IMR-90 (cell line): Measurements from ENCODE around the gene ZNF618. TPM values are rescaled to one million over a fixed set of nuclear protein-coding genes. Genes with fewer than 3 reads are reported as not detected.

Experiments
- ATAC-seq: fragments of 200-7000 bp; cut with Tn5 transposase; 2 replicates; pipeline ENCODE4 v1.9.1; 2020; ENCODE audit warnings: low read depth, mild to moderate bottlenecking, moderate library complexity
- BruUV-seq: library from RNA; stranded (reverse); fragments of 400-500 nt; replicated peaks from 2 replicates; lab custom pipeline; 2021; lab: Mats Ljungman, UMichigan
- CTCF ChIA-PET: fragments of 300-600 bp; formaldehyde crosslinking; extraction: SDS; loops from one replicate; lab custom pipeline; 2021; ENCODE audit warnings: antibody characterized with exemption; lab: Yijun Ruan, JAX
- POLR2A ChIA-PET: fragments of 300-600 bp; sonication (Branson Sonifier 250); formaldehyde crosslinking; loops from one replicate; lab custom pipeline; 2022; ENCODE audit warnings: antibody characterized with exemption; ENCODE audit not compliant: unreplicated experiment; lab: Charles Lee
- DNase-seq: peaks from one replicate; pipeline ENCODE4 v3.0.0; 2013
- H2AFZ ChIP-seq: replicated peaks from 2 replicates; pipeline ENCODE3; 2013; ENCODE audit warnings: low read length, mild to moderate bottlenecking; ENCODE audit not compliant: poor library complexity
- H2AK5ac ChIP-seq: 2 replicates; pipeline ENCODE4 v1.6.1; 2013; ENCODE audit warnings: low read depth, low read length, inconsistent platforms
- H2AK9ac ChIP-seq: replicated peaks from 2 replicates; pipeline ENCODE3; 2013; ENCODE audit warnings: mild to moderate bottlenecking, low read depth, low read length, moderate library complexity; ENCODE audit not compliant: poor library complexity
- H2BK120ac ChIP-seq: 2 replicates; pipeline ENCODE4 v1.6.1; 2013; ENCODE audit warnings: low read depth, low read length, inconsistent platforms
- H2BK15ac ChIP-seq: 3 replicates; pipeline ENCODE4 v1.6.1; 2013; ENCODE audit warnings: low read depth, low read length, inconsistent platforms
- H2BK20ac ChIP-seq: 2 replicates; pipeline ENCODE4 v1.6.1; 2013; ENCODE audit warnings: low read depth, mild to moderate bottlenecking, inconsistent platforms, low read length, moderate library complexity
- H2BK5ac ChIP-seq: 2 replicates; pipeline ENCODE4 v1.6.1; 2013; ENCODE audit warnings: mild to moderate bottlenecking, low read depth, low read length, inconsistent platforms; ENCODE audit not compliant: poor library complexity, severe bottlenecking
- H3K14ac ChIP-seq: replicated peaks from 2 replicates; pipeline ENCODE4 v1.6.1; 2013; ENCODE audit warnings: low read depth, low read length, inconsistent platforms
- H3K18ac ChIP-seq: 2 replicates; pipeline ENCODE4 v1.6.1; 2013; ENCODE audit warnings: low read depth, low read length, control low read depth
- H3K23ac ChIP-seq: 2 replicates; pipeline ENCODE4 v1.6.1; 2013; ENCODE audit warnings: low read depth, low read length, inconsistent platforms
- H3K27ac ChIP-seq: 2 replicates; pipeline ENCODE4 v1.5.1; 2013; ENCODE audit warnings: mild to moderate bottlenecking, control low read depth, low read length; ENCODE audit not compliant: insufficient read depth
- H3K27me3 ChIP-seq: 2 replicates; pipeline ENCODE4 v1.6.1; 2013; ENCODE audit warnings: low read length; ENCODE audit not compliant: control insufficient read depth, insufficient read depth
- H3K36me3 ChIP-seq: 2 replicates; pipeline ENCODE4 v1.6.1; 2013; ENCODE audit warnings: low read length, mixed read lengths; ENCODE audit not compliant: control insufficient read depth, insufficient read depth
- H3K4ac ChIP-seq: 2 replicates; pipeline ENCODE4 v1.6.1; 2013; ENCODE audit warnings: low read depth, low read length, inconsistent platforms
- H3K4me1 ChIP-seq: 2 replicates; pipeline ENCODE4 v1.6.1; 2013; ENCODE audit warnings: low read length, mixed read lengths; ENCODE audit not compliant: control insufficient read depth, insufficient read depth
- H3K4me2 ChIP-seq: 2 replicates; pipeline ENCODE4 v1.6.1; 2013; ENCODE audit warnings: low read depth, mild to moderate bottlenecking, control low read depth, low read length, moderate library complexity
- H3K4me3 ChIP-seq: 2 replicates; pipeline ENCODE4 v1.5.1; 2013; ENCODE audit warnings: low read depth, mild to moderate bottlenecking, control low read depth, low read length, moderate library complexity; ENCODE audit not compliant: insufficient read depth
- H3K56ac ChIP-seq: 2 replicates; pipeline ENCODE4 v1.6.1; 2013; ENCODE audit warnings: low read length, inconsistent platforms; ENCODE audit not compliant: insufficient read depth; ENCODE audit errors: extremely low read depth
- H3K79me1 ChIP-seq, 2 experiments: 2 replicates each; pipeline ENCODE4 v1.6.1; 2013; ENCODE audit warnings: low read length in 2 of 2, inconsistent platforms in 1 of 2, low read depth in 1 of 2
- H3K9ac ChIP-seq: 2 replicates; pipeline ENCODE4 v1.6.1; 2013; ENCODE audit warnings: low read depth, low read length, control low read depth
- H3K9me1 ChIP-seq: 2 replicates; pipeline ENCODE4 v1.6.1; 2013; ENCODE audit warnings: low read length, inconsistent platforms; ENCODE audit not compliant: insufficient read depth
- H3K9me3 ChIP-seq: 2 replicates; pipeline ENCODE4 v1.6.1; 2013; ENCODE audit warnings: low read length; ENCODE audit not compliant: control insufficient read depth, insufficient read depth
- H4K20me1 ChIP-seq: 2 replicates; pipeline ENCODE4 v1.6.1; 2013; ENCODE audit warnings: low read length, inconsistent platforms; ENCODE audit not compliant: insufficient read depth
- H4K5ac ChIP-seq: 2 replicates; pipeline ENCODE4 v1.6.1; 2013; ENCODE audit warnings: mild to moderate bottlenecking, low read depth, low read length, control low read depth
- H4K8ac ChIP-seq, 2 experiments: 2 replicates each; pipeline ENCODE4 v1.6.1; 2013; ENCODE audit warnings: low read depth in 2 of 2, low read length in 2 of 2, control low read depth in 1 of 2, inconsistent platforms in 1 of 2
- H4K91ac ChIP-seq: 2 replicates; pipeline ENCODE4 v1.6.1; 2013; ENCODE audit warnings: low read depth, low read length, inconsistent platforms; ENCODE audit not compliant: insufficient read depth
- FOS ChIP-seq: fragments of 150-350 bp; IDR thresholded peaks from 2 replicates; pipeline ENCODE4 v1.6.1; 2016; ENCODE audit warnings: low read depth, low read length
- RFX5 ChIP-seq: IDR thresholded peaks from 2 replicates; pipeline ENCODE4 v1.8.0; 2012; ENCODE audit warnings: low read depth, mild to moderate bottlenecking, low read length, moderate library complexity
- WGBS, 2 experiments: methylation state at CpG; one replicate each; pipeline versions ENCODE4 v1.1.5 to v1.1.7; 2013; ENCODE audit warnings: missing lambda C conversion rate in 2 of 2; ENCODE audit not compliant: insufficient read length in 1 of 2; ENCODE audit errors: extremely low coverage in 2 of 2; 5-methylcytosine and 5-hydroxymethylcytosine counted together
- dilution Hi-C: fragments of 300-500 bp; cut with HindIII; formaldehyde crosslinking; loops from one replicate; pipeline ENCODE4 v1.14.3; 2018; ENCODE audit warnings: low sequenced_read_pairs; ENCODE audit not compliant: unreplicated experiment
- in situ Hi-C: fragments of 300-500 bp; cut with MboI; formaldehyde crosslinking; loops from 3 replicates; pipeline ENCODE4 v1.14.3; 2019; ENCODE audit warnings: low sequenced_read_pairs, inconsistent platforms, mixed read lengths
- intact Hi-C: fragments of 100-400 bp; cut with micrococcal nuclease; formaldehyde crosslinking; loops from 2 replicates; pipeline ENCODE4 v1.10.0; 2022
- polyA plus RNA-seq, 3 experiments: library from polyadenylated mRNA; depleted of rRNA; stranded (reverse); fragments of >200 nt; gene quantifications; 2 replicates each; pipeline ENCODE4 v1.2.3, GENCODE V29; 2012; ENCODE audit warnings: low replicate concordance in 1 of 3
- total RNA-seq: library from RNA; depleted of rRNA; stranded (reverse); fragments of >200 nt; gene quantifications from 2 replicates; pipeline ENCODE4 v1.2.3, GENCODE V29; 2012

ZNF618 gene
- total and polyA plus RNA-seq, 2 of the 4 experiments (the other 2 are of a cell fraction): 8.2 to 9.4 TPM

- Histone ChIP-seq H3K36me3 (peaks cover 13% of the 10 kb centered on the region), H3K4me3 (no peak overlapping the region), H3K9ac (no peak overlapping the region), H2BK120ac (peak overlapping the region; percentile 31; the same call in 1 of the 2 replicates), H3K56ac (no peak overlapping the region), H3K4me1 (peaks cover 21% of the 10 kb centered on the region), H4K5ac (peak overlapping the region; percentile 32; the same call in 1 of the 2 replicates), H2BK15ac (no peak overlapping the region), H3K23ac (peak overlapping the region; percentile 2; the same call in 1 of the 2 replicates), H3K14ac (0 out of 2 replicates have a peak overlapping the region, but pooled peaks have one; percentile 20), H4K20me1 (peaks cover 36% of the 10 kb centered on the region), H3K4ac (peak overlapping the region; percentile 10), H2AK9ac (peak overlapping the region; percentile 25), H4K8ac (peak overlapping the region in 1 of 2 experiments; percentile 7; a peak in 1 of 4 replicates), H3K4me2 (peak overlapping the region; percentile 53; the same call in 1 of the 2 replicates), H4K91ac (no peak overlapping the region), H3K27me3 (no peaks in the 10 kb centered on the region), H3K18ac (peak overlapping the region; percentile 20; the same call in 1 of the 2 replicates), H3K9me1 (peaks cover 45% of the 10 kb centered on the region), H3K9me3 (no peaks in the 10 kb centered on the region), H3K79me1 (peaks cover 29 to 87% of the 10 kb centered on the region in 2 experiments), H3K27ac (no peak overlapping the region), H2BK20ac (peak overlapping the region; percentile 1; the same call in 1 of the 2 replicates), H2AK5ac (peak overlapping the region; percentile 79; the same call in 1 of the 2 replicates), H2AFZ (peak overlapping the region; percentile 16), H2BK5ac (peak overlapping the region; percentile 51)
- BruUV-seq: no TSS peak
- TF ChIP-seq RFX5: no peak
- TF ChIP-seq FOS: 0 out of 2 replicates have a peak, but pooled peaks have one; percentile 19
- peak; percentile 47 for DNase-seq
- WGBS, 2 experiments: 65% methylated on average over 6 of the region's 6 CpGs; no CpG with 5 or more reads in 1 of the 2 experiments
- CTCF ChIA-PET: interaction anchor here (1.0 to 1.2 kb wide), 2 partner anchors 17 to 25 kb away, joined by 3 read pairs; no protein-coding TSS in a partner anchor
- in situ Hi-C loops (no loop called here), intact Hi-C loops (loop anchor here (5.0 kb wide), 1 partner anchor 102 kb away; the partner anchor contains the start of gene ZNF618), dilution Hi-C loops (no loop called here)
- ATAC-seq: peak; percentile 62
- POLR2A ChIA-PET: no interaction called here
Measured at GRCh38 chr9:113979343-113980127, 103.4 kb downstream of the ZNF618 start.
